GM21526 (cell line): ENCODE results near the gene CASKIN2.

Source experiments
- ATAC-seq: cut with Tn5 transposase; IDR thresholded peaks from one replicate; pipeline ENCODE4 v1.9.1; 2021; ENCODE audit warnings: moderate library complexity; ENCODE audit not compliant: unreplicated experiment, low FRiP score

Gene CASKIN2

DNA sequence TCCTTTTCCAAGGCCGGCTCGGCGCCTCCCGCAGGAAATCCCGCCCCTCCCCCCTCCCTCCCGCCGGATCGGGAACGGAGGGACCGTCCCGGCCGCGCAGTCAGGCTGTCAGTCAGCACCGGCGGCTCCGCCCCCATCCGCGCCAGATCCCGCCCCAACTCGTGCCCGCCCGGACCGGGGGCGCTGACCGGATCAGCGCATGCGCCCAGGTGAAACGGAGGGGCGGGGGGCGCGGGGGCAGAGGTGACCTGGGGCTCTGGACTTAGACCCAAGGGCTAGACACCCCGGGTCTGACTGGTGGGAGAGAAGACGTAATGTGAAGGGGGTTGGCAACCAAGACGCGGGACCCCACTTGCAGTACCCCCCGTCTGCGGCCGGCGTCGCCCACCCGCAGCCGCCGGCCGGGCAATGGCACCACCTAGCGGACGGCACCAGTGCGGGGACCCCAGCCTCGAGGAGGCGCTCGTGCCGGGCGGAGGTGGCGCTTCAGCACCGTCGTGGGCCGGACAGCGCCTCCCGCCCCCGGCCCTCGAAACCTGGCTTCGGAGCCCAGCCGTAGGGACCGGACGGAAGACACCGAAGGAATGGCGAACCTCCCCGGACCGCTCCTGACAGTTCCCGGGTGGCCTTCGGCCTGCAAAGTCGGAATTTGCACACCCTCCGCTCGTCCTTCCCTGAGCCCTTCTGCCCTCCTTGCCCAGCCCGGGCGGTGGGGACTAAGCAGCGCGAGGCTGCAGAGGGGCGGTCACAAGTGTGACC, at the start of gene CASKIN2:
Gene CASKIN2, minus strand, starts transcription at position 42 of the 759 bp plus-strand sequence. CDS start 1,733 bp downstream, outside the sequence.
- no peak for ATAC-seq

DNA sequence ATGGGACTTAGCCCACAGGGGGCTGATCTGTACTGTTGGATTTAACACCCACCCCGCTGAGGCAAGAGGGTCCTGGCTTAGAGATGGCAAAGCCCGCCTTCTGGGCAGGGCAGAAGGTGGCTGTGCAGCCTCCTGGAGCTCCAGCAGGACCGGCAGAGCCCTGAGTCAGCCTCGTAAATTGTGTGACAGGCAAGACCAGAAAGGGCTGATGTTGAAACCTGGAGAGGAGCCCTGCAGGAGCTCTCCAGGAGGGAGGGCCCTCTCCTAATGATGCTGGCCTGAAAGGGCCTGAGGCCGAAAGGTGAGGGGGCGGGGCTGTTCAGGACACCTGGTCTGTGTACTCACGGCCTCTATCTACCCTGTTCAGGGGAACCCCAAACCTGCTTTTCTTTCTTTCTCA, 49.7 kb upstream of the CASKIN2 start:
- ATAC-seq, result no peak

- no peak for ATAC-seq
Observed at GRCh38 chr17:75564195-75564594, 48.9 kb upstream of the CASKIN2 start.

GRCh38 chr17:75563063-75563758, 47.9 kb upstream of the CASKIN2 start:
- ATAC-seq, result no peak

DNA sequence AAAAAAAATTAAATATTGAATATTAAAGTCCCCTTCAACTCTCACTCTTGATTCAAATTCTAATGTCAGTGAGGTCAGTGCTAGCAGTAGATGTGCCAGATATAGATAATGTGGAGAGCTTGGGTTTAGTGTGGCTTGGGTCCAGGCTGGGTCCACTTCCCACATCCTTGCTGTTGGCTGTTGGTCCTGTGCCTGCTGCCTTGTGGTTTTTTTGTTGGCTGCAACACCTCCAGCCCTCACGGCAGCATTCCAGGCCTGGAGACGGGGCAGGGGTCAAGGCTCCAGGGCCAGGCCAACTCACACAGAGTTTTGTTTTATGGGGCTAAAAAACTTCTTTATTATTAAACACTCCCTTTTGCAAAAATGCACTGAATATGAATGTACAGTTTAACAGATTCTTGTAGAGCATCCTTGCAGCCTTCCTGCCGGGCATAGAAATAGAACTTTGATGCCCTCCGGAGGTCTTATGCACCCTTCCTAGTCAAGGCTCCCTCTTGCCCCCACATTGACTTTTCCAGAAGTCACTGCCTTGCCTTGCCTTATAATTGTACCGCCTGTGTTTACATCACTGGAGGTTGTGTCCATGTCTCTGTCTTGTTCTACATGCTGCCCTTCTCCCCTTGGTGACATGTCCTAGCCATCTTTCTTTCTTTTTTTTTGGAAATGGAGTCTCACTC, 46.7 kb upstream of the CASKIN2 start:
- ATAC-seq, result no peak

- no peak for ATAC-seq
Observed at GRCh38 chr17:75559958-75560533, 44.7 kb upstream of the CASKIN2 start.

GRCh38 chr17:75558666-75559530, 43.6 kb upstream of the CASKIN2 start:
- no peak for ATAC-seq

- no peak for ATAC-seq
Observed at GRCh38 chr17:75557852-75558665, 42.7 kb upstream of the CASKIN2 start.

DNA sequence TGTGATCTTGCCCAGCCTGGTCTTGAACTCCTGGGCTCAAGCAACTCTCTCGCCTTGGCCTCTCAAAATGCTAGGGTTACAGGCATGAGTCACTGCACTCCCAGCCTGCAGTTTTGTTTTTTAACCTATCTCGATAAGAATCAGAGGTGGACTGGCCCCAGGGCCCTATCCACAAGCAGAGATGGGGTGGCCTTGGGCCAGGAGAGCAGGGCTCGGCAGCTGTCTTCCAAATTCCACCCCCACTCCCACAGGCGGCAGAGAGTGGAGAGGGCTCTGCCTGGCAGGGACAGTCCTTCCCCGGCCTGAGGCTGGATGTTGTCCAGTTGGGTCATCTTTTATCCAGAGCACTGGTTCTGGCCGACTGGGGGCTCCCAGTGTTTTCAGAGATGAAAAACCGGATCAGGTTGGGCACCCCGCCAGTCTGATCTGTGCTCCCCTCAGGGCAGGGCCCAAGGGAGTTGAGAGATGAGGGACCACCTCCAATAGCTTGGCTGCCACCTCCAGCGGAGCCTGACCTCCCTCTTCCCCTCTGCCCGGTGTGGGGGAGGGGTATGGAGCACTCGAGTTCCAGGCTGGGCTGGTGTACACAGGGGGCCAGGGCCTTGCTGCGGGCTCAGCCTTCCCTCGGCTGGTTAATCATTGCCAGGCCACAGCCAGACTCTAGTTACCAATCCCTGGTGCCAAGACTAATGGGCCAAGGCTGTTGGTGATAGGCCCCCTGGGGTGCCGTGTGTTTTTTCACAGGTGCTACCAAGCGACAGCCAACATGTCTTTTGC, 41.9 kb upstream of the CASKIN2 start:
- no peak for ATAC-seq

DNA sequence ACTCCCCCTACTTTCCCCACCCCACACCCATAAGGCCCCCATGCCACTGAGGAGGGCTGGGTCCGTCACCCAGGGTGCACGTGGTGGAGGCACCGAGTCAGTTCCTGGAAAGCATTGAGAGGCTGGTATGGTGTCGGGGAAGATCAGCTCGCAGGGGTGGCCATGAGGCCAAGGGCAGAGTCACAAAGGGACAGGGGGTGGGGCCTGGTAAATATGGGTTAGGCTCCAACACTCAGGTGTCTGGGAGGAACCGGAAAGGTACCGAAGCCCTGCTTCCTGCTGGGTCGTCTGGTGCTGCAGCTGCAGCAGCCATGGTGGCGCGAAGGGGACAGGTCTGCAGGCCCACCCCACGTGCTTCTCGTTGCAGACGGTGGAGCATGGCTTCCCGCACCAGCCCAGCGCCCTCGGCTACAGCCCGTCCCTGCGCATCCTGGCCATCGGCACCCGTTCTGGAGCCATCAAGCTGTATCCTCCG, 40.4 kb upstream of the CASKIN2 start:
- no peak for ATAC-seq

- no peak for ATAC-seq
Observed at GRCh38 chr17:75553295-75554110, 38.2 kb upstream of the CASKIN2 start.

DNA sequence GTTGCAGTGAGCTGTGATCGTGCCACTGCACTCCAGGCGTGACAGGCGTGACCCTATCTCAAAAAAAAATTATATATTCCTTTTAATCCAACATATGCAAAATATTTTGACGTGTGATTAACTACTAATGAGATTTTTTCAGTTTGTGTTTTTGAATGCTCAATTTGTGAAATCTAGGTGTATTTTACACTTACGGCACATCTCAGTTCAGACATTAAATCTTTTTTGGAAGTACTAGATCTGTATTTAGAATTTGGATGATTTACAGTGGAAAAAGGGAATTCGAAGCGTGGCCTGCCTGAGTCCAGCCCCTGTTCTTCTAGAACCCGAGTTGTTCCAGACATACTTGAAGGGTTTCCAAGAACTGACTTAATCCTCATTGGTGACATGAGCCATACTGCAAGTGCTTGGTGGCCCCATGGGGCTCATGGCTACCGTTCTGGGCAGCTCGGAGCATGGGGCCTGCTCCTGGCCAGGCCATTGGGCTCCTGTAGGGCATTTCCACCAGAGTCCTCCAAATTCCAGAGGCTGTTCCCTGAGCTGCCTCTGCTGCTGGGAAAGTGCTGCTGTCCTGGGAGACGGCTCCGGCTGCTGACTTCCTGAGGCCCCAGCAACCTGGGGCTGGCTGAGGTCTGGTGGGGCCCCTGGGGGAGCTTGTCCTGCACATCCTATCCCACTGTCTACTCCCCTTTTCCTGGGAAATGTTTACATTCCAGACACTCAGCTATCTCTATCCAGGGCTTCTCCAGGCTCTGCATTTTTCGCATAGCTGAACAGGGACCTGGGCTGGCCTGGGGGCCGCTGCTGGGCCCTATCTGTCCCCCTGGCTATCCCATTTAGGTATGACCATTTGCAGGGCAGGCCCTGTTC, 37.3 kb upstream of the CASKIN2 start:
- ATAC-seq, result no peak

DNA sequence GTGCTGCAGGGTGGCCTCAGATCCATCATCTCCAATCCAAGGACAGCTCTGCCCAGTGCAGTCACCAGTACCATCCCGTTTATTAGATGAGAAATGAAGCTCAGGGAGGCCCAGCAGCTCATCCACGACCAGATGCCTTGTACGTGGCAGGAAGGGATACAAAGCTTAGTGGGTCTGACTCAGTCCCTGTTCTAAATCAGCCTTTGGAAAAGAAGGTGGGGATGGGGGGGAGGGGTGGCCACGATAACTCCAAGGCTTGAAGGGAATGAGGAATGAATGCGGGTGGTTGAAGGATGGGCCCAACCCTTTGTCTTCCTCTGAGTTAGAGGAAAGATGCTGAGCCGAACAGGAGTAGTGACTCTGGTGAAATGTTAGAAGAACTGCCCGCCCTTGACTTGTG, 35.9 kb upstream of the CASKIN2 start:
- no peak for ATAC-seq

DNA sequence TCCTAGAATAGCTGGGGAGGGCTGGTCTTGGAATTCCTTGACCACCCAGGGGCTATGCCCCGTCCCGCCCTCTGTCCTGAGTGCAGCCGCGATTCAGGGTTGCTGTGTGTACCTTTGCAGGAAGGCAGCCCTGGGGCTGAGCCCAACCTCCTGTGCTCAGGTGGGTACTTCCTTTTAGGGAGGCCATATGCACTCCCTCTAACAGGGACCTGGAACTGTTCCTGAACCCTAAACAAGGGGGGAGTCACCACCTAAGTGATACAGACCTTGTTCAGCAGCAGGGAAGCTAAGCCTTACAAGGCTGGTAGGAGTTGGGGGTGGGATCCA, 34.8 kb upstream of the CASKIN2 start:
- no peak for ATAC-seq

DNA sequence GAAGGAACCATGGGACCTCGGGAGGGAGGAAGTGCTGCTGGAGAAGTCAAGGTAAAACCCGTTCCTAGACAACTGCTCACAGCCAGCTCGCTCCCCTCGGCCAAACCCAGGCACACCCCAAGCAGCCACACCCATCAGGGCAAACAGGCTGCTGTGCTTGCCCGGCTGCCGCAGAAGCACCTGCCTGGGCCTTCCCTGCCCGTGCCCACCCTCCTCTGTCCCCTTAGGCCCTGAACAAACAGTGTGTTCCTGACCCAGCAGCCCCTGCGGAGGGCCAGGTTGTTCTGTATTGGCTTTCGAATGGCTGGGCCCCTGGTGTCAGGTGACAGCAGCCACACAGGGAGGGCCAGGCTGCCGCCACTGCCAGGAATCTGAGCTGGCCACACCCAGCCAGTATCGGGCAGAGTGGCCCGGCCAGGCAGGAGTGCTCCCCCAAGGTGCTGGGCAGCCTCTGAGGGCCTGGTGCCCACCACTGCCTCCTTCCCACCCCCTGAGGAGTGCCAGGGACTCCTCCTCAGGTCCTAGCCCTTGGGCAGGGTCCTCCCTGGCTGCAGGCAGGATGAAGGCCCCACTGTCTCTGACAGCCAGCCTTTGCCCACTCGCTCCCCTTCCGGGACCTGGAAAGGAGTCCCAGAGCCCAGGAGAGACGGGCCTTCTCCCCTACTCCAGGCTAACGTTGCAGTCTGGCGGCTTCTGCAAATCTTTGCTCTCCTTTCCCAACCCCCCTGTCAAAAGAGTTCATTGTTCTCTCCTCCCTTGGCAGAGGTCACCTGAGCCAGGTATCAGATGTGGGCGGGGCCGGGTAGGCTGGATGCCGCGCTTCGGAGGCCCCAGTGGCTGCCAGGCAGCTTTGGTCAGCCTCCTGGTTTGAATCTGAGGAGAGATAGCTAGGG, 34.2 kb upstream of the CASKIN2 start:
- no peak for ATAC-seq

GRCh38 chr17:75548813-75549212, 33.5 kb upstream of the CASKIN2 start:
- ATAC-seq, result no peak
